DMS 273 (cell line): ENCODE results near the gene APOA4.
"Not testable (repeated sequence)": the region's sequence is repeated elsewhere in the genome, so short reads cannot be mapped to it uniquely, and the experiment has no call there.

ENCODE experiments used
- DNase-seq: peaks from one replicate; lab custom pipeline; 2025; ENCODE audit not compliant: unreplicated experiment; lab: John Stamatoyannopoulos, UW

Gene APOA4

DNA sequence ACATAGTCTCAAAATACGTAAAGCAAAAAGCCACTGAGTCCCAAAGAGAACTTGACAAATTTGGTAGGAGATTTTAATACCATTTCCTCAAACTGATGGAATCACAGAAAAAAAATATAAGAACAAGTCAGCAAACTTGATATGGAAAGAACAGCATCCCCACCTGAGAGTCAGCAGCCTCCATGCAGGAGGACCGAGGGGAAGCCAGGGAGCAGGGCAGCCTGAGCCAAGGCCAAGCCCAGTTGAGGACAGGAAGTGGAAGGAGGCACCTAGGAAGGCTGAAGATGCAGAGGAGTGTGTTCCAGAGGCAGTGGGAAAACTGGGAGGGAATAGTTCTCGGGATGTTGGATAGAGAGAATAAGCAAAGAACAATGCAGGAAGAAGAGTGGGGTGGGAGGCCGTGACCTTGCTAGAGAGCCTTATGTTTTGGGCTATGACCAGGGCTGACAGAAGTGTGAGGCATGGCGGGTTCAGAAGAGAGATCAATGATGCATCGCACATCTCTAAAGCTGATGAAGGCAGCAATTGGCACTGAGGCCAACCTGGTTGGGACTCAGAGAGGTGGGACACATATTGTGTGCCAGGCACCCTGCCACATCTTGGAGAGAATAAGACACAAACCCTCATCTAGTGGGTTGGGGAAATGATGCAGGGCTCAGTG lies 15.4 kb downstream of the APOA4 start:
- DNase-seq = no peak

DNA sequence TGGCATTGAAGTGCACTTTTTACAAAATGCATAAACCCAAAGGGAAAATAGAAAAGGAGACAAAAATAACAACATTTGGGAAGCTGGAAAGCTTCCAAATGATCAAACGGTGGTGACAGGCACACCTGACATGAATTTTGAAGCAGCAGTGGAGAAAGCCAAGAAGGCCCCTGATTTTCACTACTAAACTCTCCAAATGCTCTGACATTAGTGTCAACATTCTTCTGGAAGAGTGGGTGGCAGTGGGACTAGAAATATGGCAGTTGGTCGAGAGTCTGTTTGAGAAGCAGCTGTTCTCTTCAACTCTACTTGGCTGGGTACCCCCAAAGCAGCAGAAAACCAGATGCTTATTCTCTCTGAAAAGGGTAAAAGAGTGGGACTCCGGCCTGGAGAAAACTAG lies 19.1 kb downstream of the APOA4 start:
- DNase-seq = no peak

DNA sequence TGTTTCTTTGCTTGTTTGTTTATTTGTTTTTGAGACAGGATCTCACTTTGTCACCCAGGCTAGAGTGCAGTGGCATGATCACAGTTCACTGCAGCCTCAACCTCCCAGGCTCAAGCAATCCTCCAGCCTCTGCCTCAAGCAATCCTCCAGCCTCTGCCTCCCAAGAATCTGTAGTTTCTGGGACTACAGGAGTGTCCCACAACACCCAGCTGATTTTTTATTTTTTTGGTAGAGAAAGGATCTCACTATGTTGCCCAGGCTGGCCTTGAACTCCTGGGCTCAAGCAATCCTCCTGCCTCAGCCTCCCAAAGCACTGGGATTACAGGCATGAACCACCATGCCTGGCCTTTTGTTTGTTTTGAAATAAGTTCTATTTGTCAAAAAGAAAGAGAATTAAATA lies 21.4 kb downstream of the APOA4 start:
- DNase-seq = not testable (repeated sequence)

DNA sequence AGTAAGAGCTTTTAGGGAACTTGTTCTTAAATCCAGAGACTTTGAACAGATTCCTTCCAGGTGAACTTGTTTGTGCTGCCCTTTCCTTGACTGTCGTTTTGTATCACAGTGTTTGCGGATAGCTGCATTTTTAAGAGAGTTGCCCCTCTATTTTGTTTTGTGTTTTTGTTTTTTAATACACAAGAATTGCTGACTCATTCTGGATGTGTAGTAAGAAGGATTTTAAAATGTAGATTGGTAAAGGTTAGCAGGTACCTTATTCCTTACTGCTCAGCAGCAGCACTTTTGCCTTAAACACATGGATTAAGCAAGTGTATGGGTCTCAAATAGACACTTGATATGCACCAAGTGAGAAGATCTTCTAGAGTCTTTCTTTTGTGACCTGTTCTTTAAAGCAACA lies 22.5 kb downstream of the APOA4 start:
- no peak for DNase-seq

DNA sequence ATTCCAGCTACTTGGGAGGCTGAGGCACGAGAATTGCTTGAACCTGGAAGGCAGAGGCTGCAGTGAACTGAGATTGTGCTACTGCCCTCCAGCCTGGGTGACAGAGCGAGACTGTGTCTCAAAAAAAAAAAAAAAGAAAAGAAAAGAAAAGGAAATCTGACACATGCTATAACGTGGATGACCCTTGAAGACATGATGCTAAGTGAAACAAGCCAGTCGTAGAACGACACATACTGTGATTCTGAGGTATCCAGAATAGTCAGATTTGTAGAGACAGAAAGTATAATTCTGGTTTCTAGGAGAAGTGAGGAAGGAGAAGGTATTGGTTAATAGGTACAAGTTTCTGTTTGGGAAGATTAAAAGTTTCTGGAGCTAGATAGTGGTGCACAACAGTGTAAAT lies 24.7 kb downstream of the APOA4 start:
- no peak for DNase-seq

DNA sequence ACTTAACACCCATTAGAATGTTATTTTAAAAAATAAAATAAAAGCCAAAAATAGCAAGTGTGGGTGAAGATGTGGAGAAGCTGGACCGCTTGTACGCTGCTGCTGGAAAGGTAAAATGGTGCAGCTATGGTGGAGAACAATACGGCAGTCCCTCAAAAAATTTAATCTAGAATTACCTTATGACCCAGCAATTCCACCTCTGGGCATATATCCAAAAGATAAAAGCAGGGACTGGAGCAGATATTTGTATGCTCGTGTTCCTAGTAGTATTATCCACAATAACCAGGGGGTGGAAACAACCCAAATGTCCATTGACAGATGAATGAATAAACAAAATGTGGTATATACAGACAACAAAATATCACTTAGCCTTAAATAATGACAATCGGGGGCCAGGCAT lies 25.3 kb downstream of the APOA4 start:
- no peak for DNase-seq

DNA sequence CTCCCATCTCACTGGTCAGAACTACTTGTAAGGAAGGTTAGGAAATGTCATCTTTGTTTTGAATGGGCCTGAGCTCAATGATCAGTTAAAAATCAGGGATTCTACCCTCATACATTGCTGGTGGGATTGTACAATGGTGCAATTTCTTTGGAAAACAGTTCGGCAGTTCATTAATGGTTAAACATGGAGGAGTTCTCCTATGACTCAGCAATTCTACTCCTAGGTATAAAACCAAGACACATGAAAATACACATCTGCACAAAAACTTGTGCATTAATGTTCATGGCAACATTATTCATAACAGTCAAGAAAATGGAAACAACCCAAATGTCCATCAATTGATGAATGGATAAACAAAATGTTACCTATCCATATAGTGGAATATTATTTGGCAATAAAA lies 26.6 kb downstream of the APOA4 start:
- no peak for DNase-seq

DNA sequence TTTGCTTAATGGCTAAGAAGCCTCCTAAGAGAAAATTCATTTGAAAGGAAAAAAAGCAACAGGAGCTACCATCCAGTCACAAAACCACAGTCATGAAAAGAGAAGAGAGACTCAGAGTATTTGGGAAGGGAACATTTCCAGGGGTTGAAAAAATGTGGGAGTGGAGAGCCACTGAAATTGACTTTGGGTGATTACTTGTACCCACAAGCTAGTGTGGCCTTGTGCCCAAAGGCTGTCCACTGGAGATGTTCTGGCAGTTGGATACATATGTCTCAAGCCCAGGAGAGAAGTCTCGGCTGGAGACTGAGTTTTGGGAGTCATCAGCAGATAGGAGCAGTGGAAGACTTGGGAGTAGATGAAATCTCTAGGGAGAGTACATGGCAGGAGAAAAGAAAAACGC lies 28.3 kb downstream of the APOA4 start:
- DNase-seq = no peak

DNA sequence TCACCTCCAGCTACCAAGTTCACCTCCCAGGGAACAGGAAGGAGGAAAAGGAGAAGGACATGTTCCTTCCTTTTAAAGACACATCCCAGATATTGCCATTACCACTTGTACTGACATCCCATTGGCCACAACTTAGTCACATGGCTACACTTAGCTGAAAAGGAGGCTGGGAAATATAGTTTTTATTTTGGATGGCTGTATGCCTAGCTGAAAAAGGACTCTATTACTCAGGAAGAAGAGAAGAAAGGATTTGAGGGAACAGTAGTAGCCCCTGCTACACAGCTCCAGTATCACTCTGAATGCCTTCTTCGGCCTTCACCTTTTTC lies 29.4 kb downstream of the APOA4 start:
- DNase-seq = peak; percentile 19

DNA sequence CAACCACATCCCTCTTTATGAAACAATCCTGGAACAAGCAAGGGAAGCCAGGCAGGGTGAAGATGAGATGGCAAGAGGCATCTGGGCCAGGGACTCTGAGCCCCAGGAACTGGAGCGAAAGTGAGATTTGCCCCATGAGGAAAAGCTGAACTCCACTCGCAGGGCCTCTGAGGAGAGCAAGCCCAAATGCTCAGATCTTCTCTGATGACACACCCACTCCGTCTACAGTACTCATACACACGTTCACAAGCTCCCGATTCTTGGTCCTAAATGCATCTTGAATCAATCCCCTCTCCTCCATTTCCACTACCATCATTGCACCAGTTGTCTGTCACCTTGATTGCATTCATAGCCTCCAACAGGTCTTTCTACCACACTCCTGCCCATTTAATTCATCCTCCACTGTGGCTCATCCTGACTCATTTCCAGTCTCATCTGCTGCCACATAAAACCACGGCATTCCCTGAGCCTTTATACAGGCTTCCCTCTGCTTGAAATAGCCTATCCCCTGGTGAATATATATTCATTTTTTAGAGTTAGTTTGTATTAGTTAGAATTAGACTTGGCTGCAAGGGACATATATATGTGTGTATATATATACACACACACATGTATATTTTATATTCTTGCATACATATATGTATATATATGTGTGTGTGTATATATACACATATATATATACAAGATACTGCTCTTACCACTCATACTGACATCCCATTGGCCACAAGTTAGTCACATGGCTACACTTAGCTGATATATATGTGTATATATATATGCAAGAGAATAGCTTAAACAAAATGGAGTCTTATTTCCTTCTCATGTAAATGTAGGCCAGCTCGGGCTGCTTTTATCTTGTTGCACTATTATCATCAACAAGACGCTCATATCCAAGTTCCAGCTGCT lies 30.0 kb downstream of the APOA4 start:
- no peak for DNase-seq

DNA sequence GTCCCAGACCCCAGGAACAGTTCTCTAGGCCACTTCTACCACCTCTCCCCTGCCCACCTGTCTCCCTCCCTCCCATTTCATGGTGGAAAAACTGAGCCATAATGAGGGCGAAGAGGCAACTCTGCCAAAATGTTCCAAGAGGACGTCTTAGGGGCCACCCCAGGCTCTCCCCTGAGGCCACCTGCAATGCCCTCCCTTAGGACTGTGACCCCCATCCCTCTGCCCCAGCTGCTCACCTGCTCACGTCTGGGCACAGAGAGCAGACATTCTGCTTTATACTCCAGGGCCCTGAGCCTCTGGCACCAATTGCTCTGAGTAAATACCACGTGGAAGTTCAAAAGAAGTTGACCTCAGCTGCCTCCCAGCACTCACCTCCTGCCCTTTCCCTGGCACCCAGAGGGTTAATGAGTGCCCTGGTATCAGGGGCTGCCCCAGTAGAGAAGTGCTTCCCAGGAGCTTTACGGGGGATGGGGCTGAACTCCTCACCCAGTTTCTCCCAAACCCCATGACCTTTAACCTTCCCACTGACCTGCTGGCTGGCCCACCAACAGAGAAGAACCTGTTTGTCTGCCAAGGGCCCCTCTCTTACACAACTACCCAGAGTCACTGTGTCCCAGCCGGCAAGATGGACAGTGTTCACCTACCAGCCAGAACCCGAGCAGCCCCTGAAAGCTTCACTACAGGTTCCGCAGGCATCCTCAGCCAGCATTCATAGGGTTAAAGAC lies 30.8 kb downstream of the APOA4 start:
- DNase-seq = no peak

DNA sequence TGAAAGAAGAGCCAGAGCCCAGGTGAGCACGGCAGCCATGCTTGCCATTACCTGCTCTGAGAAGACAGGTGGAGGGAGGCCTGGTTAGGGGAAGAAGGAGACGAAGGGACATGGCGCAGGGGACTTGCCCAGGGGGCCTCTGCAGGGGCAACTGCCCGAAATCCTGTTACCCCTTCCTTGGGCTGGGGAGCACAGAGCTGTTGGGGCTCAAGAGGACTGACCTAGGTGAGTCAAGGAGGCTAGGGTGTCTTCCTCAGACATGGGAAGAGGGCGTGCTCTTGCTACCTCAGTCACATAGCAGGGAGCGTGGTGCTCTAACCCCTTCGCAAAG lies 31.3 kb downstream of the APOA4 start, which contains the start of gene APOA5:
TSS of gene APOA5 (minus strand) at position 67 of the 331 bp plus-strand sequence. CDS start at position 48, 19 bp downstream.
- no peak for DNase-seq

DNA sequence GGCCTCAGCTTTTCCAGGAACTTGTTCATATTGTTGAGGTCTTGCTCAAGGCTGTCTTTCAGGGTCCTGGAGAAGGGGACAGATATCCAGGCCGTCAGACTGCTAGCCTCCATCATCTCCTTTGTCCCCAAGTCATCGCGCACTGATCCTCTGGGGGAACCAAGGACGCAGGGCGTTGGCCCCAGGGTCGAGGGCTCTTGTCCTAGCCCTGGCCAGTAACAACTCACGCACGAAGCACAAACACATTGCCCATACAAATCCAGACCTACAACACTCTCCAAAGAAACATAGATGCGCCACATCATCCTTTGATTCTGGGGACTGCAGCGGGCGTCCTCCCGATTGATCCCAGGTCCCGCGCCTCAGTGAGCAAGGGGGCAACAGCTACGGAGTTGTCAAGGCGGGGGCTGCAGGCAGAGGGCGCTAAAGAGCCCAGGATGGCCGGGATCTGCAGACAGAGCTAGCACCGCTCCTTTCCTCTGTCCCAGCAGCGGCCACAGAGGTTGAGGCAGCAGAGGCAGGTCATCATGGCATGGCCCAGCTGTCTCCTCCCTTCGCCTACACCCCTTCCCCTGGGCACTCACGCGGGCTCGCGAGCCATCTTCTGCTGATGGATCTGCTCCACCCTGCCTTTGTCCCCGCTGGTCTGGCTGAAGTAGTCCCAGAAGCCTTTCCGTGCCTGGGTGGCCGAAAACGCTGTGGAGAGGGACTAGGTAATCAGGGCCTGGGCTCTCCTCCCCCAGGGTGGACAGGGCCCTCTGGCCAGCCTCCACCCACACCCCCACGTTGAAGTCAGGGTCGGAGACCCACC lies 31.9 kb downstream of the APOA4 start:
- peak; percentile 75 for DNase-seq

DNA sequence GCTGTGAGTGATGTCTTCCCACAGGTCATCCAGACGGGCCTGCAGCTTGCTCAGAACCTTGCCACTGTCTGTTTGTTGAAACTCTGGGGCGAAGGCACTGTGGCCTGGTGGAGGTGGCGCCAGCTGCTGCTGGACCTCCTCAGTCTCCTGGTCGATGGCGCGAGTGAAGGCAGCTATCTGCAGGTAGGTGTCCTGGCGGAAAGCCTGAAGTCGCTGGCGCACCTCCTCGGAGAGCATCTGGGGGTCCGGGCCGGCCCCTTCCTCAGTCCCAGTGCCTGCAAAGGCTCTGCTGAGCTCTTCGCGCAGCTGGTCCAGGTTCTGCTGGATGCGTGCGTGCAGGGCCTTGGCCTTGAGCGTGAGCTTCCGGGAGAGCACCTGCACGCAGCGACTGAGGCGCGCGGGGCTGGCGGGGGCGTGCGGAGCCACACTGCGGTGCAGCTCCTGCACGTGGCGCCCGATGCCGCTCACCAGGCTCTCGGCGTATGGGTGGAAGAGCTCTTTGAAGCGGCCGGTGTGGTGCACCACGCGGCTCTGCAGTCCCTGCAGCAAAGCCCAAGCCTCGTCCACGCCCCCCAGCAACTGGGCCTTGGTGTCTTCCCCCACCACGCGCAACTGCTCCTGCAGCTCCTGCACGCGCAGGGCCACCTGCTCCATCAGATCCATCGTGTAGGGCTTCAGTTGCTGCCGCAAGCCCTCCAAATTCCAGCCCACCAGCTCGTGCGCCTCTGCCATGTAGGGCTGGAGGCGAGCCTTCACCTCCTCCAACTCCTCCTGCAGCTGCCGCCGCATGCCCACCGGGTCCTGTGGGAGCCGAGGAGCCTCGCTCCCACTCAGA lies 32.7 kb downstream of the APOA4 start:
- DNase-seq = no peak

DNA sequence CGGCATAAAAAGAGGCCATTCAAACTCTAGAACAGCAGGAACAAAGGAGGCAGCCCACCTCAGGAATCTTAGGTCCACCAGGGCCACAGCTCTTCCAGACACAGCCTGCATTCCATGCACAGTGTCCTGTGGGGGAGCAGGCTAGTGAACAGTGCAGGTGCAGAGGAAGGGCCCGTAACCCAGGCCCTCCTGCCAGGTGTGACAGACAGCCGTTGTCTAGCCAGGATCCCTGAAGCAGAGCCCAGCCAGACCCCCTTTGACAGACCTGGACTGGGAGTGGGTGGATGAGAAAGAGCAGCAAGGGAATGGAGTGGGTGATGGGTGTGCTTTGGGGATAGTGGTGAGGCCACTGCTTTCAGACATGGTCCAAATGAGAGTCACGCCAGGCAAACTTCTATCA lies 34.1 kb downstream of the APOA4 start:
- no peak for DNase-seq

DNA sequence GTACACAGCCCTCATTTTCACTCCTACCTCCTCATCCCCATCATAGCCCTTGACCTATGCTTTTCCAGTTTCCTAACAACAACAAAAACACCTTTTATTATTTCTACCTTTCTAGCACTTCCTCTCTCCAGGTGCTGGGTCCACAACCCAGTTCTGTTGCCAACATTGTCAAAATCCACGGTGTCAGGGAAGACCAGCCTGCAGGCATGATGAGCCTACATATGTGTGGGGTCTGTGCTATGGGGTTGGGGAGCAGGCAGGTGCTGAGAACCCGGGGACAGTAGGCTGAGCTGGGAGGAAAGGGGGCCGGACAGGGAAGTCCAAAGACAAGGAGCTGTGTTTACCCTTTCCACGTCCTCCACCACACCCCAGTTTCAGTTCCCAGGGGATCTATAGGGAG lies 34.6 kb downstream of the APOA4 start:
- no peak for DNase-seq

DNA sequence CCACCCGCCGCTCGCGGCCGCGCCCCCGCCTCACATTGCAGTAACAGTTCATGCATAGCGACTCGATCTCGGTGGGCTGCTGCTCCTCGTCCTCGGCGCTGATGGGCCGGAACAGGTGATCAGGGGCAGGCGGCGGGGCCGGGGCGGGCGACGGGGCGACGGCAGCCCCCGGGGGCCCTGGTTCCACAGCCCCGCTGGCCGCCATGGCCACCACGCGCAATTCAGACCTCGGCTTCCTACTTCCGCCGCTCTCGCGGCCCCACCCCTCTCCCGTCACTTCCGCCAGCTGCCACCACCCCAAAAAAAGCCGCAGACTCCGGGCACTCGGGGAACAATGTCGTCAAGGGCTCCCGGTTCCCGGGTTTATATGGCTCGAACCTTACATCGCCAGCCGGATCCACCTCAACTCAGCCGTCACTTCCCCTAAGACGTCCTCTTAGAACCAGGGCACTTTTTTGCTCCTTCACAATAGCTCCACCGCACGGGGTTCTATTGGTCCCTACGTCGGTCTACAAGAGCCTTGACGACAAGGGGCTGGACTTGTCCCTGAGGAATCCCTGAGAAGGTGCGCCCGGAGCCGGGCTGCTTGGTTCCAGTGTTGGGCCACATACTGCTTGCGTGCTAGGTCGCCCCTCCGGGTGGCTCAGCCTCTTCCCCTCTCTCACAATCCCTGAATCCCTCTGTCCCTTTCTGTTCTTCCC lies 35.2 kb downstream of the APOA4 start, which contains the start of gene ZPR1:
TSS of gene ZPR1 (minus strand) at position 238 of the 701 bp plus-strand sequence. CDS start at position 205, 33 bp downstream.
- peak; percentile 72 for DNase-seq

DNA sequence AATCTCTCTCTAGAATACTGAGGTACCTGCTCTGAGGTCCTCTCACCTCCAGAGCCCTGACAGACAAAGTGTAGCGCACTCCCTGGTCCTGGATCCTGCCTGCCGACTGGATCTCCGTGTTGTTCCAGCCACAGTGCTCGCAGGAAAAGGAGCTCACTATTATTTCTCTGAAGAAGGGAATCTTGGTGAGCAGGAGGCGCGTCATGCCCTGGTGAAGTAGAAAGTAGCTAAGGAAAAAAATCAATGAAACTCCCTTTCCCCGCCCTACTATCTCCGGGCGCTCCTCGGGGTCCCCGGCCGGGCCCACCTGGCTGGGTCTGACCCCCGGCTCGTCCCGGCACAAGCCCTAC lies 35.7 kb downstream of the APOA4 start:
- peak; percentile 31 for DNase-seq

DNA sequence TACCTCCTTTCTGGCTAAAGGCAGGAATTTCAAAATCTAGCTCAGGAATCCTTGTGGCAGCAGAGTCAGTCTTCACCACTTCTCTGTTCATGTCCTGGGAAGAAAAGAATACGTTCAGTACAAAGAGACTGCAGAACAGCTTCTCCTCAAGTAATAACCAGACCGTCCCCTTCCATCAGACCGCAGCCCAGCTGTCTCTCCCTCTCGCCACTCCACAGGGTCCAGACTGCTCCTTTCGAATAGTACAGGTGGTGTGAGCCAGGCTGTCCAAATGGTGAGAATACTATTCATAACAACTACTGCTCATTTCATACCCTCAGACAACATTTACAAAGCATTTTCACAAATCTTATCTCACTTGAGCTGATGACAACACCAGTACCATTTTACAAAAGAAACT lies 36.1 kb downstream of the APOA4 start:
- peak; percentile 15 for DNase-seq

DNA sequence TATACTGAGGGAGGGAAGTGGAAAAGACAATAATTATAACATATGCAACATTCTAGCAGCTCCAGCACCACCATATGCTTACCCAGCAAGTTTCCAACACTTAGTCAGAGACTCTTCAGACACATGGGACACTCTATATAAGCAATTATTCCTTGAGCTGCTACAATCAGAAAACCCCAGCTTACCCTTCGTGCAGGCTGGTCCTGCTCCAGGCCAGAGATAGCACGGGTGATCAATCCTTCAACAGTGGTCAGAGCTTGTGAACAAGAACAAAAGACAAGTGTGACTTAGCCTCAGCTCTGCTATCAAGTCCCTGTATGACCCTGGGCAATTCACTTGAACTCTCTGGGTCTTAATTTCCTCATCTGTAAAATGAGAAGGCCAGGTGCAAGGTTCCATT lies 36.8 kb downstream of the APOA4 start:
- DNase-seq = no peak
